ENCODE results near the gene STK24.

- no peak for TF ChIP-seq POLR2AphosphoS5 (IDR thresholded peaks at IDR 0.05; ENCODE audit: low read length)
- TF ChIP-seq RCOR1 (conservative IDR thresholded peaks at IDR 0.05; ENCODE audit: low read depth, low read length): no peak
- no peak for TF ChIP-seq POLR2A (IDR thresholded peaks at IDR 0.05; ENCODE audit: low read depth, low read length)
- TF ChIP-seq CTCF (IDR thresholded peaks at IDR 0.05 in 2 of 3, conservative IDR thresholded peaks at IDR 0.05 in 1 of 3; ENCODE audit: control insufficient read depth in 2 of 3, extremely low read depth in 1 of 3, insufficient read depth in 1 of 3, low read depth in 3 of 3, low read length in 3 of 3): no peak
- TF ChIP-seq MAX (IDR thresholded peaks at IDR 0.05; ENCODE audit: low read depth, low read length): no peak
- TF ChIP-seq POLR2AphosphoS2 (IDR thresholded peaks at IDR 0.05; ENCODE audit: low read depth, low read length): no peak
- no peak for TF ChIP-seq SREBF1 (IDR thresholded peaks at IDR 0.05; ENCODE audit: low read length)
- no peak for TF ChIP-seq DPF2 (IDR thresholded peaks at IDR 0.05)
- no peak for TF ChIP-seq CUX1 (IDR thresholded peaks at IDR 0.05; ENCODE audit: insufficient replicate concordance, low read depth, low read length)
- TF ChIP-seq MXI1 (IDR thresholded peaks at IDR 0.05; ENCODE audit: low read depth, low read length): no peak
- TF ChIP-seq BRCA1 (IDR thresholded peaks at IDR 0.05; ENCODE audit: low read depth, low read length): no peak
- no peak for TF ChIP-seq PAX8 (IDR thresholded peaks at IDR 0.05)
Observed at GRCh38 chr13:98591721-98592361, 14.9 kb upstream of the STK24 start.
